AG04450 (cell line): ENCODE results near the gene AFF1. TPM values are rescaled to one million over a fixed set of nuclear protein-coding genes. Genes with fewer than 3 reads are reported as not detected.

Source experiments
- CTCF ChIA-PET: fragments of 300-600, 350-600 bp; formaldehyde crosslinking; extraction: SDS; loops from one replicate; lab custom pipeline; 2022; ENCODE audit warnings: antibody characterized with exemption, inconsistent platforms; lab: Charles Lee
- POLR2A ChIA-PET: fragments of 350-600 bp; formaldehyde crosslinking; extraction: SDS; loops from one replicate; lab custom pipeline; 2021; ENCODE audit warnings: antibody characterized with exemption, inconsistent platforms; lab: Yijun Ruan, JAX
- DNase-seq: peaks from one replicate; pipeline ENCODE4 v3.0.0-alpha.2; 2011; ENCODE audit warnings: low read depth, low spot score
- H3K27ac ChIP-seq: one replicate; pipeline ENCODE4 v1.5.1; 2012; ENCODE audit warnings: low read depth, low read length, control low read depth
- H3K27me3 ChIP-seq: one replicate; pipeline ENCODE4 v1.6.0; 2012; ENCODE audit warnings: low read length; ENCODE audit not compliant: control insufficient read depth, insufficient read depth
- H3K4me3 ChIP-seq: 2 replicates; pipeline ENCODE4 v1.5.1; 2011; ENCODE audit warnings: mild to moderate bottlenecking, low read depth, low read length, control low read depth
- H3K9me3 ChIP-seq: 2 replicates; pipeline ENCODE4 v1.5.1; 2012; ENCODE audit warnings: low read length; ENCODE audit not compliant: control insufficient read depth, insufficient read depth
- polyA plus RNA-seq: library from polyadenylated mRNA; depleted of rRNA; stranded (reverse); fragments of >200 nt; gene quantifications from 2 replicates; pipeline ENCODE4 v1.2.3, GENCODE V29; 2011
- TF ChIP-seq, protein P1 (sequence below): IDR thresholded peaks from 2 replicates; pipeline ENCODE4 v1.5.1; 2011; ENCODE audit warnings: low read depth, low read length, control low read depth, inconsistent platforms

Gene AFF1
- polyA plus RNA-seq, 1 experiment: 17.2 TPM

DNA sequence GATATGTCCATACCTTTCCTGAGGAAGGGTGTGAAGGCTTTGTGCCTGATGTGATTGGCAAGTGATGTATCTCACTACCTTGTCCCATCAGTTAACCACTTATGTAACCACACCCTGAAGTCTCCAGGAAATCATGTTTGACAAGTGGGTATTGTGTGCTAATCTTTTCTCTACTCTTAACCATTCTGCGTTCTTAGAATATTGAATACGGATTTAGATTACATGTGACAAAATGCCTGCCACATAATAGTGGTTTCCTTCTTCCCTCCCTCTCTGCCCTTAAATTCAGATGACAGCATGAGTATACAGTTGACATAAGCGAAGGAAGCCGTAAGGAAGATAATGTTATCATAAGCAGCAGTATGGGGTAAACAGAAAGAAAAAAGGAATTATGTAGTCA is 177.3 kb downstream of the AFF1 start:
- TF ChIP-seq, protein P1, sequence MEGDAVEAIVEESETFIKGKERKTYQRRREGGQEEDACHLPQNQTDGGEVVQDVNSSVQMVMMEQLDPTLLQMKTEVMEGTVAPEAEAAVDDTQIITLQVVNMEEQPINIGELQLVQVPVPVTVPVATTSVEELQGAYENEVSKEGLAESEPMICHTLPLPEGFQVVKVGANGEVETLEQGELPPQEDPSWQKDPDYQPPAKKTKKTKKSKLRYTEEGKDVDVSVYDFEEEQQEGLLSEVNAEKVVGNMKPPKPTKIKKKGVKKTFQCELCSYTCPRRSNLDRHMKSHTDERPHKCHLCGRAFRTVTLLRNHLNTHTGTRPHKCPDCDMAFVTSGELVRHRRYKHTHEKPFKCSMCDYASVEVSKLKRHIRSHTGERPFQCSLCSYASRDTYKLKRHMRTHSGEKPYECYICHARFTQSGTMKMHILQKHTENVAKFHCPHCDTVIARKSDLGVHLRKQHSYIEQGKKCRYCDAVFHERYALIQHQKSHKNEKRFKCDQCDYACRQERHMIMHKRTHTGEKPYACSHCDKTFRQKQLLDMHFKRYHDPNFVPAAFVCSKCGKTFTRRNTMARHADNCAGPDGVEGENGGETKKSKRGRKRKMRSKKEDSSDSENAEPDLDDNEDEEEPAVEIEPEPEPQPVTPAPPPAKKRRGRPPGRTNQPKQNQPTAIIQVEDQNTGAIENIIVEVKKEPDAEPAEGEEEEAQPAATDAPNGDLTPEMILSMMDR: no peak
- H3K4me3 ChIP-seq: no peak overlapping the region
- ChIA-PET CTCF (no interaction called here), POLR2A (no interaction called here)
- no peaks in the 10 kb centered on the region; the same call in 1 of the 2 replicates for H3K9me3 ChIP-seq
- no peaks in the 10 kb centered on the region for H3K27me3 ChIP-seq
- DNase-seq: no peak
- no peak overlapping the region for H3K27ac ChIP-seq

DNA sequence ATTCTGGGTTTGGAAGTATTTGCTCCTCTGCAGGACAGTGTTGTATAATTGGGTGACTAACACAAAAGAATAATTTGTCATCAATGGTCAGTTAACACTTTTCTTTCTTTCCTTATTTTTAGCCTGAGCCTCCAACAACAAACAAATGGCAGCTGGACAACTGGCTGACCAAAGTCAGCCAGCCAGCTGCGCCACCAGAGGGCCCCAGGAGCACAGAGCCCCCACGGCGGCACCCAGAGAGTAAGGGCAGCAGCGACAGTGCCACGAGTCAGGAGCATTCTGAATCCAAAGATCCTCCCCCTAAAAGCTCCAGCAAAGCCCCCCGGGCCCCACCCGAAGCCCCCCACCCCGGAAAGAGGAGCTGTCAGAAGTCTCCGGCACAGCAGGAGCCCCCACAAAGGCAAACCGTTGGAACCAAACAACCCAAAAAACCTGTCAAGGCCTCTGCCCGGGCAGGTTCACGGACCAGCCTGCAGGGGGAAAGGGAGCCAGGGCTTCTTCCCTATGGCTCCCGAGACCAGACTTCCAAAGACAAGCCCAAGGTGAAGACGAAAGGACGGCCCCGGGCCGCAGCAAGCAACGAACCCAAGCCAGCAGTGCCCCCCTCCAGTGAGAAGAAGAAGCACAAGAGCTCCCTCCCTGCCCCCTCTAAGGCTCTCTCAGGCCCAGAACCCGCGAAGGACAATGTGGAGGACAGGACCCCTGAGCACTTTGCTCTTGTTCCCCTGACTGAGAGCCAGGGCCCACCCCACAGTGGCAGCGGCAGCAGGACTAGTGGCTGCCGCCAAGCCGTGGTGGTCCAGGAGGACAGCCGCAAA is 179.6 kb downstream of the AFF1 start:
- Histone ChIP-seq H3K27ac (no peak overlapping the region), H3K4me3 (no peak overlapping the region), H3K9me3 (no peaks in the 10 kb centered on the region; the same call in 1 of the 2 replicates), H3K27me3 (no peaks in the 10 kb centered on the region)
- ChIA-PET POLR2A (no interaction called here), CTCF (interaction anchor here (0.6 to 1.9 kb wide), 5 partner anchors 36 to 192 kb away, joined by 3 to 6 read pairs (median 4); partner anchors contain the start of gene AFF1)
- TF ChIP-seq, protein P1: no peak
- DNase-seq: no peak

DNA sequence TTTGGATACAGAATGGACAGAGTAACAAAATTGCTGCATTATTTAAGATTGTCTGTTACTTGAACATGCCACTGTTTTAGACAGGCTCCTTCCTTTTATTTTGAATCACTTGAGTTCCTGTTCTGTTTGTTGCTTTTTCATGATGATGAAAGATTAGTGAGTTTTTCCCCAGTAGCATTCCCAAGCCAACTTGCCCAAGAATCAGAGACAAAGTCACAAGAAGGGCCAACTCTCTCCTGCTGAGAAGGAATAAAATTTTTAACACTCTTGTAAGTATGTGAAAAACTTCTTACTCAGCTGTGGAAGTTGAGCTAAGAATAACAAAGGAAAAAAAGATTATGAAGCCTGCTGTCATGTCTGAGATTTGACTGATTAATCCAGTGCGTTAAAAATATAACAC is 181.4 kb downstream of the AFF1 start:
- Histone ChIP-seq H3K4me3 (no peak overlapping the region), H3K9me3 (no peaks in the 10 kb centered on the region; the same call in 1 of the 2 replicates), H3K27me3 (no peaks in the 10 kb centered on the region), H3K27ac (no peak overlapping the region)
- DNase-seq: no peak
- TF ChIP-seq, protein P1: no peak
- ChIA-PET POLR2A (no interaction called here), CTCF (interaction anchor here (1.2 to 1.9 kb wide), 3 partner anchors 34 to 194 kb away, joined by 3 to 6 read pairs (median 4); no protein-coding TSS in a partner anchor)

DNA sequence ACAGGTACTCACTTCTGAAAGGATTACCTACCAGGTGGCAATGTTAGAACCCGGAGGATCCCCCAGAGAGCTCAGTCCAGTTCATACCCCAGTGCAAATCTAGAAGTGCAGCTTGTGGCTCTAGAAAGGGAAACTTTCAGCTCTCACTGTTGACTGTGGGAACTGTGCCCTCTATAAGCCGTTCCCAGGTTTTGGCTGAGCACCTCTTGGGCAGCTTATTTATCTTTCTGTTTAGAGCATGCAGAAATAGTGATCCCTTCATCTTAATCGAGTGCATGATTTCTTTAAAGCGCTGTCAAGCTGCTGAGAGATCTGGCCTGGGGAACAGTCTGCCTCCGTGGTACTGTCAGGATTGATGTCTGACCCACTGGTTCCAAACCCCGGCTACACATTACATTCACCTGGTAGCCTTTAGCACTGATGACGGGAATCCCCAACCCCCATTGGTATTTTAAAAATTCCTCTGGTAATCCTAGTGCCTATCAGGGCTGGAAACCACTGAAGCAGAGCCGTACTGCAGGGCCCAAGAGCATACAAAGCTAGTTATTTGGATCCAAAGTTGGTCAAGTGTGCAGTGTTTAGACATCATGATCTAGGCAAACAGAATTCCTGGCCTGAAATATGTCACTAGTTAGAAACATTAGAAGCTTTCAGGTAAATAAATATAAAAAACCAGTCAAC is 182.4 kb downstream of the AFF1 start:
- POLR2A ChIA-PET: no interaction called here
- no peaks in the 10 kb centered on the region for H3K27me3 ChIP-seq
- H3K27ac ChIP-seq: no peak overlapping the region
- H3K4me3 ChIP-seq: no peak overlapping the region
- H3K9me3 ChIP-seq: no peaks in the 10 kb centered on the region; the same call in 1 of the 2 replicates
- DNase-seq: no peak
- CTCF ChIA-PET: interaction anchor here (1.2 to 1.9 kb wide), 2 partner anchors 195 to 621 kb away, joined by 3 to 5 read pairs; no protein-coding TSS in a partner anchor
- TF ChIP-seq, protein P1: no peak
